CD4-positive, alpha-beta T cell (primary cell): Measurements from ENCODE around the gene CCND1. TPM values are rescaled to one million over a fixed set of nuclear protein-coding genes. Genes with fewer than 3 reads are reported as not detected.

Experiments used
- ATAC-seq: fragments of 200-7000 bp; cut with Tn5 transposase; one replicate; pipeline ENCODE4 v1.10.0; 2022; ENCODE audit warnings: mild to moderate bottlenecking; ENCODE audit not compliant: poor library complexity
- CTCF ChIA-PET: fragments of 350-600 bp; sonication (Branson Sonifier 250); formaldehyde crosslinking; loops from one replicate; lab custom pipeline; 2021; ENCODE audit warnings: antibody characterized with exemption, inconsistent platforms; lab: Charles Lee
- POLR2A ChIA-PET: fragments of 350-600 bp; sonication (Branson Sonifier 250); formaldehyde crosslinking; loops from one replicate; lab custom pipeline; 2021; ENCODE audit warnings: antibody characterized with exemption, inconsistent platforms; lab: Charles Lee
- DNase-seq, 14 experiments: peaks; one replicate each; pipeline ENCODE4 v3.0.0-alpha.2; 2013 to 2020; ENCODE audit warnings: mixed read lengths in 2 of 14
- H3K27ac ChIP-seq, 2 donors: one replicate each; pipeline versions ENCODE4 v1.5.1 to v1.7.0; 2013; ENCODE audit warnings: low read length in 2 of 2, low read depth in 1 of 2, mild to moderate bottlenecking in 1 of 2
- H3K27me3 ChIP-seq, 2 experiments: 1 replicate in 1 of 2; 2 replicates in 1 of 2; pipeline versions ENCODE4 v1.6.1 to v1.7.0; 2013; ENCODE audit warnings: low read length in 2 of 2, control low read depth in 1 of 2, mild to moderate bottlenecking in 1 of 2, moderate library complexity in 1 of 2; ENCODE audit not compliant: insufficient read depth in 2 of 2, control insufficient read depth in 1 of 2
- H3K36me3 ChIP-seq: one replicate; pipeline ENCODE4 v1.6.1; 2013; ENCODE audit warnings: low read length, control low read depth; ENCODE audit not compliant: insufficient read depth
- H3K4me1 ChIP-seq: one replicate; pipeline ENCODE4 v1.6.1; 2013; ENCODE audit warnings: low read length, control low read depth; ENCODE audit not compliant: insufficient read depth
- H3K4me3 ChIP-seq: one replicate; pipeline ENCODE4 v1.5.1; 2013; ENCODE audit warnings: mild to moderate bottlenecking, low read length, moderate library complexity
- H3K9me3 ChIP-seq, 2 experiments: 1 replicate in 1 of 2; 2 replicates in 1 of 2; pipeline versions ENCODE4 v1.6.1 to v1.7.0; 2013; ENCODE audit warnings: low read length in 2 of 2, mild to moderate bottlenecking in 2 of 2, control low read depth in 1 of 2, moderate library complexity in 1 of 2; ENCODE audit not compliant: control insufficient read depth in 1 of 2, insufficient read depth in 1 of 2
- H3K27ac Mint-ChIP-seq: one replicate; pipeline ENCODE4 v1.8.0; 2020; ENCODE audit warnings: mixed read lengths
- H3K27me3 Mint-ChIP-seq: one replicate; pipeline ENCODE4 v1.8.0; 2021; ENCODE audit warnings: mixed read lengths
- H3K36me3 Mint-ChIP-seq: one replicate; pipeline ENCODE4 v1.8.0; 2021; ENCODE audit warnings: low read depth, mixed read lengths
- H3K4me1 Mint-ChIP-seq: one replicate; pipeline ENCODE4 v1.8.0; 2021; ENCODE audit warnings: low read depth, mixed read lengths
- H3K4me3 Mint-ChIP-seq: one replicate; pipeline ENCODE4 v1.8.0; 2020; ENCODE audit warnings: mild to moderate bottlenecking, mixed read lengths
- H3K9me3 Mint-ChIP-seq: one replicate; pipeline ENCODE4 v1.8.0; 2020; ENCODE audit warnings: mixed read lengths
- CTCF ChIP-seq: fragments of 200-600 bp; IDR thresholded peaks from one replicate; pipeline ENCODE4 v1.8.0; 2022; ENCODE audit warnings: antibody characterized with exemption, mild to moderate bottlenecking
- intact Hi-C, 2 experiments: fragments of 100-400 bp; cut with DNase I in 1 of 2; cut with micrococcal nuclease in 1 of 2; formaldehyde crosslinking; loops; one replicate each; pipeline versions ENCODE4 v1.15.1 to v1.9.0; 2023 to 2025; cut with DNase I, micrococcal nuclease
- total RNA-seq, 174 experiments: library from RNA in 2 of 174; stranded (reverse) in 2 of 174; gene quantifications; one replicate each; pipeline ENCODE4 v1.2.3 and lab custom pipeline; 2021 to 2026

CCND1 gene
- total RNA-seq, 2 experiments from 2014 or later, result 1.7 to 2.4 TPM

GRCh38 chr11:69594481-69594880, 46.5 kb upstream of the CCND1 start:
- H3K4me3 ChIP-seq, result no peak overlapping the region
- intact Hi-C loops, result no loop called here
- H3K4me3 Mint-ChIP-seq, result no peak overlapping the region

GRCh38 chr11:69595805-69596665, 44.9 kb upstream of the CCND1 start:
- POLR2A ChIA-PET, result no interaction called here
- ATAC-seq, result no peak
- H3K9me3 ChIP-seq, result no peaks in the 10 kb centered on the region
- H3K4me1 ChIP-seq, result peaks cover 3% of the 10 kb centered on the region
- no peak for TF ChIP-seq CTCF
- H3K4me3 ChIP-seq, result no peak overlapping the region
- Mint-ChIP-seq H3K36me3 (no peaks in the 10 kb centered on the region), H3K27ac (no peak overlapping the region), H3K4me1 (no peaks in the 10 kb centered on the region), H3K4me3 (no peak overlapping the region), H3K9me3 (no peaks in the 10 kb centered on the region), H3K27me3 (no peaks in the 10 kb centered on the region)
- H3K27ac ChIP-seq, result no peak overlapping the region
- no peaks in the 10 kb centered on the region for H3K27me3 ChIP-seq
- CTCF ChIA-PET, result no interaction called here
- H3K36me3 ChIP-seq, result no peaks in the 10 kb centered on the region
- no peak for DNase-seq
- intact Hi-C loops, result no loop called here

More at GRCh38 chr11:69594481-69594880, 46.5 kb upstream of the CCND1 start:
- Histone ChIP-seq H3K4me1 (peaks cover 3% of the 10 kb centered on the region), H3K27me3 (no peaks in the 10 kb centered on the region), H3K36me3 (no peaks in the 10 kb centered on the region), H3K9me3 (no peaks in the 10 kb centered on the region), H3K27ac (no peak overlapping the region)
- TF ChIP-seq CTCF, result no peak
- H3K9me3 Mint-ChIP-seq, result no peaks in the 10 kb centered on the region
- no peaks in the 10 kb centered on the region for H3K27me3 Mint-ChIP-seq
- no peak overlapping the region for H3K27ac Mint-ChIP-seq
- DNase-seq (no peak), ATAC-seq (no peak)
- ChIA-PET CTCF (no interaction called here), POLR2A (no interaction called here)
- H3K36me3 Mint-ChIP-seq, result no peaks in the 10 kb centered on the region
- no peaks in the 10 kb centered on the region for H3K4me1 Mint-ChIP-seq

GRCh38 chr11:69598147-69598546, 42.8 kb upstream of the CCND1 start:
- H3K9me3 ChIP-seq, result no peaks in the 10 kb centered on the region
- ATAC-seq (no peak), DNase-seq (peak in 1 of 14 experiments; percentile 7)
- intact Hi-C loops, result no loop called here
- ChIA-PET CTCF (no interaction called here), POLR2A (no interaction called here)
- H3K4me1 ChIP-seq, result peaks cover 3% of the 10 kb centered on the region
- H3K4me3 ChIP-seq, result no peak overlapping the region
- Mint-ChIP-seq H3K4me1 (no peaks in the 10 kb centered on the region), H3K27me3 (peaks cover 9% of the 10 kb centered on the region), H3K27ac (no peak overlapping the region), H3K36me3 (no peaks in the 10 kb centered on the region), H3K9me3 (no peaks in the 10 kb centered on the region), H3K4me3 (no peak overlapping the region)
- H3K27ac ChIP-seq, result no peak overlapping the region
- no peaks in the 10 kb centered on the region for H3K36me3 ChIP-seq
- no peak for TF ChIP-seq CTCF
- peaks cover 0 to 4% of the 10 kb centered on the region in 2 experiments for H3K27me3 ChIP-seq
